Skin epidermis (tissue), 12 donors: ENCODE results near the gene KIF3A.
A peak's percentile ranks its signal among the peaks of the same experiment; 100 is the strongest.

ENCODE experiments used
- H3K27ac ChIP-seq, 21 experiments: fragments of 200-600 bp; sonication (generic) in 11 of 21; one replicate each; pipeline ENCODE4 v1.5.0; 2020; ENCODE audit warnings: mild to moderate bottlenecking in 3 of 21, inconsistent platforms in 2 of 21, moderate library complexity in 2 of 21
- H3K4me3 ChIP-seq, 7 experiments: fragments of 200-600 bp; sonication (generic) in 2 of 7; one replicate each; pipeline ENCODE4 v1.5.0; 2020; ENCODE audit warnings: inconsistent platforms in 2 of 7, mild to moderate bottlenecking in 2 of 7, moderate library complexity in 1 of 7

Gene KIF3A

GRCh38 chr5:132686193-132686592, 51.2 kb downstream of the KIF3A start:
- Histone ChIP-seq H3K4me3 (no peak overlapping the region), H3K27ac (no peak overlapping the region)

- H3K27ac ChIP-seq: no peak overlapping the region
- H3K4me3 ChIP-seq: no peak overlapping the region
These were observed 52.2 kb downstream of the KIF3A start for GRCh38 chr5:132684922-132685720.

GRCh38 chr5:132684491-132684890, 52.9 kb downstream of the KIF3A start:
- H3K27ac ChIP-seq: no peak overlapping the region

GRCh38 chr5:132681983-132682382, 55.4 kb downstream of the KIF3A start:
- Histone ChIP-seq H3K27ac (no peak overlapping the region), H3K4me3 (no peak overlapping the region)

More at GRCh38 chr5:132684491-132684890, 52.9 kb downstream of the KIF3A start:
- no peak overlapping the region for H3K4me3 ChIP-seq

- H3K27ac ChIP-seq: no peak overlapping the region
- no peak overlapping the region for H3K4me3 ChIP-seq
These were observed 55.9 kb downstream of the KIF3A start for GRCh38 chr5:132681476-132681831.

GRCh38 chr5:132680780-132681475, 56.4 kb downstream of the KIF3A start:
- Histone ChIP-seq H3K4me3 (no peak overlapping the region), H3K27ac (no peak overlapping the region)

GRCh38 chr5:132679717-132680380, 57.5 kb downstream of the KIF3A start:
- no peak overlapping the region for H3K27ac ChIP-seq
- H3K4me3 ChIP-seq: no peak overlapping the region

GRCh38 chr5:132679166-132679565, 58.2 kb downstream of the KIF3A start:
- Histone ChIP-seq H3K27ac (no peak overlapping the region), H3K4me3 (no peak overlapping the region)

GRCh38 chr5:132678735-132679134, 58.6 kb downstream of the KIF3A start:
- Histone ChIP-seq H3K27ac (no peak overlapping the region), H3K4me3 (no peak overlapping the region)

- Histone ChIP-seq H3K27ac (no peak overlapping the region), H3K4me3 (no peak overlapping the region)
These were observed 59.5 kb downstream of the KIF3A start for GRCh38 chr5:132677682-132678400.

- H3K4me3 ChIP-seq: no peak overlapping the region
- H3K27ac ChIP-seq: no peak overlapping the region
These were observed 60.2 kb downstream of the KIF3A start for GRCh38 chr5:132677191-132677590.

- no peak overlapping the region for H3K27ac ChIP-seq
- no peak overlapping the region for H3K4me3 ChIP-seq
These were observed 61.2 kb downstream of the KIF3A start for GRCh38 chr5:132675936-132676689.

- H3K4me3 ChIP-seq: no peak overlapping the region
- peak overlapping the region in 7 of 21 experiments; percentile 42 to 69 (median 56) for H3K27ac ChIP-seq
These were observed 62.5 kb downstream of the KIF3A start for GRCh38 chr5:132674671-132675506.

GRCh38 chr5:132673939-132674630, 63.3 kb downstream of the KIF3A start, which contains the start of gene IL4:
Gene IL4 (plus strand): TSS chr5:132673989. CDS start chr5:132674051, 62 bp downstream.
- Histone ChIP-seq H3K4me3 (no peak within 1 kb of the TSS), H3K27ac (peak within 1 kb of the TSS in 7 of 21 experiments; percentile 45 to 69 (median 60))

GRCh38 chr5:132673488-132673887, 63.9 kb downstream of the KIF3A start:
- H3K4me3 ChIP-seq: no peak overlapping the region
- H3K27ac ChIP-seq: no peak overlapping the region

- H3K4me3 ChIP-seq: no peak overlapping the region
These were observed 66.3 kb downstream of the KIF3A start for GRCh38 chr5:132671000-132671399.

GRCh38 chr5:132669966-132670882, 67.1 kb downstream of the KIF3A start:
- Histone ChIP-seq H3K4me3 (no peak overlapping the region), H3K27ac (no peak overlapping the region)

More at GRCh38 chr5:132671000-132671399, 66.3 kb downstream of the KIF3A start:
- no peak overlapping the region for H3K27ac ChIP-seq
